ENCODE measurements around the gene TXNL4B. TPM values are rescaled to one million over a fixed set of nuclear protein-coding genes. Genes with fewer than 3 reads are reported as not detected.

The TXNL4B gene
- total RNA-seq, 6 experiments from 2014 or later, result 5.9 to 10.4 (median 9.9) TPM

DNA sequence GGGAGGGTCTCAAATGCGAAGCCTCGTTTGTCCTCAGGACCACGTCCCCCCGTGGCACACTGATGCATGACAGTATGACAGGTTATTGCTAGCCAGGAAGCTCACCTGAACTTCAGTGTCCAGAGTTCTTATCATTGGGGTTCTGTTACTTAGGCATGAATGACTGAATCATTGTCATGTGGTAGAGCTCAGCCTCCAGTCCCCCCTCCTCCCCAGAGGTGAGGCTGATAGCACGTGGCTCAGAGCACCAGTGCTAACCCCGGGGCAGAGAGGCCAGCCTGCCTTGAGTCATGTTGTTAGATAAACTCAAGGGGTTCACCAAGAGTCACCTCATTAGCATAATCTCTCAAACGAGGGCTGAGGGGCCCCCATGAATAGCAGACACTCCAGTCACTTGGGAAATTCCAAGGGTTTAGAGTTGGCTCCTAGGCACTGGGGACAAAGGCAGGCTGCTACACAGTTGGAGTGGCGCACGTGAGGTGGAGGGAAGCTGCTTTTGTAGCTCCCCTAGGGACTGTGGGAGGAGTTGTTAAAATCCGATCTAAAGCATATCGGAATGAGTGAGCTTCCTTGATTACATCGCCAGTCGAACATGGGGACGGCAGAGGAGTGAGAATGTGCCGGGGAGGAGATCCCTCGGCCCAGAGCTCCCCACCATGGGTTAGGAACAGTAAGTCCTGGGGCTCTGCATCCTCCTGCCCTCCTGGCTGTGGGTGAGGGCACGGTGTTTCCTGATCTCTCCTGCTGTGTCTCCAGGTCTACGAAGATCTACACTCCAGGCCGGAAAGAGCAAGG, 18.4 kb upstream of the TXNL4B start:
- H3K9me3 Mint-ChIP-seq, result no peaks in the 10 kb centered on the region
- H3K36me3 Mint-ChIP-seq (ENCODE audit: low read depth), result peaks cover 37% of the 10 kb centered on the region
- no peak overlapping the region for H3K27ac Mint-ChIP-seq
- TF ChIP-seq, protein P1, sequence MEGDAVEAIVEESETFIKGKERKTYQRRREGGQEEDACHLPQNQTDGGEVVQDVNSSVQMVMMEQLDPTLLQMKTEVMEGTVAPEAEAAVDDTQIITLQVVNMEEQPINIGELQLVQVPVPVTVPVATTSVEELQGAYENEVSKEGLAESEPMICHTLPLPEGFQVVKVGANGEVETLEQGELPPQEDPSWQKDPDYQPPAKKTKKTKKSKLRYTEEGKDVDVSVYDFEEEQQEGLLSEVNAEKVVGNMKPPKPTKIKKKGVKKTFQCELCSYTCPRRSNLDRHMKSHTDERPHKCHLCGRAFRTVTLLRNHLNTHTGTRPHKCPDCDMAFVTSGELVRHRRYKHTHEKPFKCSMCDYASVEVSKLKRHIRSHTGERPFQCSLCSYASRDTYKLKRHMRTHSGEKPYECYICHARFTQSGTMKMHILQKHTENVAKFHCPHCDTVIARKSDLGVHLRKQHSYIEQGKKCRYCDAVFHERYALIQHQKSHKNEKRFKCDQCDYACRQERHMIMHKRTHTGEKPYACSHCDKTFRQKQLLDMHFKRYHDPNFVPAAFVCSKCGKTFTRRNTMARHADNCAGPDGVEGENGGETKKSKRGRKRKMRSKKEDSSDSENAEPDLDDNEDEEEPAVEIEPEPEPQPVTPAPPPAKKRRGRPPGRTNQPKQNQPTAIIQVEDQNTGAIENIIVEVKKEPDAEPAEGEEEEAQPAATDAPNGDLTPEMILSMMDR (IDR thresholded peaks at IDR 0.05), result no peak
- no peak overlapping the region for H3K4me3 Mint-ChIP-seq
- H3K4me1 Mint-ChIP-seq (ENCODE audit: low read depth), result no peaks in the 10 kb centered on the region
- no peak for DNase-seq
- no peaks in the 10 kb centered on the region for H3K27me3 Mint-ChIP-seq (ENCODE audit: insufficient read depth)

DNA sequence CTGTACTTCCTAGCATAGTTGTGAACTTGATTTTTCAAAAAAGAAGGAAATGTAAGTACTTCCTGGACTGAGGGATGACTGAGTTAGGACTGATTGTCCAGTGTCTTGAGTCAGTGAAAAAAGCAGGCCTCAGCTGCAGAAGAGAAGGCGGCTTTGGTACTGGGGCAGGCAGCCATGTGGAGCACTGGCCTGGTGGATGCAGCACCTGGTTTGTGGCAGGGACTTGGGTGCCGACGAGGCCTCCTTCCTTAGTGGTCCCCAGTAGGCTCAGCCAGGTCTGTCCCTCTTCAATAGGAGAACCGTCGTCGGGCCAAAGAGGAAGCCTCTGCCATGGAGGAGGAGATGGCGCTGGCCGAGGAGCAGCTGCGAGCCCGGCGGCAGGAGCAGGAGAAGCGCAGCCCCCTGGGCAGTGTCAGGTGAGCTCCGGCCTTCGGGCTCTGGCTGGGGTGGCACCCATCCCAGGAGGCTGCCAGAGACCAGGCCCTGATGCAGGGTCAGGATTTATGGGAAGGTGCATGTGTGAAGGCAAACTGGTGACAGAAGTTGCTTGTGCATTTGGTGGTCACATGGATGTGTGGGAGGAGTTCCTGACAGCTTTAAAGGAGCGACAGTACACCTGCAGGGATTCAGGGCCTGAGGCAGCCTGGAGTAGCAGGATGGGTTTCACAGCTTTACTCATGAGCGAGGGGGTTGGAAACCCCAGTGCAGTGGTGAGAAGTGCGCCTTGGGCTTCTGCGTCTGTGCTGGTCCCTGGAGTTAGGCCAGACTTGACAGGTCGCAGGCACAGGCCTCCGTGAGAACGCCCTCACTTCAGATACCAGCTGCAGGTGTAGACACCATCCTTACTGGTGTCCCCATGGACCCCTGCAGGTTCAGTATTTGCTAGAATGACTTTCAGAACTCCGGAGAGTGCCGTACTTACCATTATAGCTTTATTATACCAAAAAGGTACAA, 17.5 kb upstream of the TXNL4B start:
- Mint-ChIP-seq H3K27ac (no peak overlapping the region), H3K36me3 (ENCODE audit: low read depth) (peaks cover 37% of the 10 kb centered on the region), H3K4me3 (no peak overlapping the region), H3K27me3 (ENCODE audit: insufficient read depth) (no peaks in the 10 kb centered on the region), H3K4me1 (ENCODE audit: low read depth) (no peaks in the 10 kb centered on the region), H3K9me3 (no peaks in the 10 kb centered on the region)
- no peak for DNase-seq
- TF ChIP-seq, protein P1 (IDR thresholded peaks at IDR 0.05), result no peak

DNA sequence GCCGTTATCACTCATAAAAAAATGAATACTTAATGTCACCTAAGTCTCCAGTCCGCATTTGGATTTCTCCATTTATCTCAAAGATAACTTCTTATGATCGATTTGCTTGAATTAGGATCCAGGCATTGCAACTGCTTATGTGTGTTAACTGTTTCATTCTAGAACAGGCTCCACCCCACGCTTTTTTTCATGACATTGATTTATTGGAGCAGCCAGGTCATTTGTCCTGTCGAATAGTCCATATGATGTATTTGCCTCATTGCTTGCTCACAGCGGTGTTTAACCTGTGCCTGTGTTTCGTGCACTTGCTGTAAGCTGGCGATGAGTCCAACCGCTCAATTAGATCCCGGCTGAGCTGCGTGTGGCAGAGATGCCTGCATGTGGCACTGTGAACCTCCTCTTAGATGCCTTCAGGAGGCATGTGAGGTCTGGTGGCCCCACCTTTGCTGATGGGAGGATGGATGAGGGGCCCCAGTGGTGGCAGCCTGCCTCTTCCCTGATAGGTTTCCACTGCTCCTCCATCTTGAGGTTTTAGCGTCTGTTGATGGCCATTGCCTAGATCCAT, 16.6 kb upstream of the TXNL4B start:
- H3K4me3 Mint-ChIP-seq, result no peak overlapping the region
- H3K9me3 Mint-ChIP-seq, result no peaks in the 10 kb centered on the region
- H3K27ac Mint-ChIP-seq, result no peak overlapping the region
- peaks cover 45% of the 10 kb centered on the region for H3K36me3 Mint-ChIP-seq (ENCODE audit: low read depth)
- H3K4me1 Mint-ChIP-seq (ENCODE audit: low read depth), result no peaks in the 10 kb centered on the region
- peaks cover 3% of the 10 kb centered on the region; the same call in 1 of the 2 replicates for H3K27me3 Mint-ChIP-seq (ENCODE audit: insufficient read depth)
- no peak for DNase-seq
- TF ChIP-seq, protein P1 (IDR thresholded peaks at IDR 0.05), result no peak

DNA sequence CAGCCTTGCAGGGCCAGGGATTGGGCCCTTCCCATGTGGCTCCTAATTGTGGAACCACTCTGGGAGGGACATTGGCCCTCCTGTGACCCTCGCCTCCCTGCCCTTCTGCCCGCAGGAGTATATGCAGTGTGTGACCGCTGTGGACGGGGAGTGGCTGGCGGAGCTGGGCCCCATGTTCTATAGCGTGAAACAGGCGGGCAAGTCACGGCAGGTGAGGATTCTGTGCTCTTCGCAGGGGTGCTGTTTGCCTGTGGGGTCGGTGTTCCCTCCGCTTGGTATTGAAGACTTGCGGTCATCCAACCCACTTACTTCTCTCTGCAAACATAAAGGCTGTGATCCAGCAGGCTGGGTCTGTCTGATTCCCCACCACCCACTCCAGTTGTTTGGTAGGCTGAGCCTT, 15.9 kb upstream of the TXNL4B start:
- Mint-ChIP-seq H3K9me3 (no peaks in the 10 kb centered on the region), H3K4me3 (no peak overlapping the region), H3K36me3 (ENCODE audit: low read depth) (peaks cover 45% of the 10 kb centered on the region), H3K27me3 (ENCODE audit: insufficient read depth) (peaks cover 3% of the 10 kb centered on the region; the same call in 1 of the 2 replicates), H3K27ac (no peak overlapping the region), H3K4me1 (ENCODE audit: low read depth) (no peaks in the 10 kb centered on the region)
- no peak for DNase-seq
- TF ChIP-seq, protein P1 (IDR thresholded peaks at IDR 0.05), result no peak

DNA sequence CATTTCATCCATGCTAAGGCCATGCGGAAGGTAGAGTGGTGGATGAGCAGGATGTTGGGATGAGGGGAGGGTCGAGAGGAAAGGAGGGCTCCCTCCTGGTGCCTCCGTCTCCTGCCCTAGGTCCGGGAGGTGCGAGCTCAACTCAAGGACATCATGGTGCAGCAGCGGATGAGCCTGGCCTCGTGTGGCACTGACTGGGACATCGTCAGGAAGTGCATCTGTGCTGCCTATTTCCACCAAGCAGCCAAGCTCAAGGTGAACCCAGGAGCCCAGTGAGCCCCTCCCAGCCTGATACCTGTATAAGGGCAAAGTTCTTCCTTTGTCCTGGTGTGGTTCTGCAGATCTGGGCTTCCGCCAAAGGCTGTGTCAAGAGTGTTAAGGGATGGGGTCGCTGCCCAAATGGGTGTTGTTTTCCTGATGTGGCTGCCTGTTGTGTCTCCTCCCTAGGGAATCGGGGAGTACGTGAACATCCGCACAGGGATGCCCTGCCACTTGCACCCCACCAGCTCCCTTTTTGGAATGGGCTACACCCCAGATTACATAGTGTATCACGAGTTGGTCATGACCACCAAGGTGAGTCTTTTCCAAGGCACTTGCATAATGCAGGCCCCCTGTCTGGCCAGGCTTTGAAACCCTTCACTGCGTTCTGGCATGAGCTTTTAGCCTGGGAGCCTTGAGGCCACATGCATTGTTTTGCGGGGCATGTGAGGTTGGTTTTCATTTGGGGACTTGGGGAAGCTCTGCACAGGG, 15.1 kb upstream of the TXNL4B start:
- H3K36me3 Mint-ChIP-seq (ENCODE audit: low read depth), result peaks cover 50% of the 10 kb centered on the region

More for the DNA sequence above, 15.1 kb upstream of the TXNL4B start:
- H3K9me3 Mint-ChIP-seq, result no peaks in the 10 kb centered on the region
- DNase-seq, result no peak
- H3K4me1 Mint-ChIP-seq (ENCODE audit: low read depth), result no peaks in the 10 kb centered on the region
- peaks cover 3% of the 10 kb centered on the region; the same call in 1 of the 2 replicates for H3K27me3 Mint-ChIP-seq (ENCODE audit: insufficient read depth)
- TF ChIP-seq, protein P1 (IDR thresholded peaks at IDR 0.05), result no peak
- no peak overlapping the region for H3K27ac Mint-ChIP-seq
- H3K4me3 Mint-ChIP-seq, result no peak overlapping the region

Data from HFFc6 (cell line).